Left lung (tissue), 10 donors: Measurements from ENCODE around the gene CCN6. TPM values are rescaled to one million over a fixed set of nuclear protein-coding genes. Genes with fewer than 3 reads are reported as not detected.

ENCODE experiments used
- ATAC-seq: fragments of 200-7000 bp; cut with Tn5 transposase; one replicate; pipeline ENCODE4 v1.9.1; 2020; ENCODE audit warnings: moderate library complexity
- DNase-seq, 4 donors: peaks; one replicate each; pipeline ENCODE4 v3.0.0-alpha.2; 2013 to 2020
- H3K27ac ChIP-seq, 2 donors: fragments of 200-600 bp; sonication (generic) in 1 of 2; one replicate each; pipeline versions ENCODE4 v1.5.0 to v1.8.0; 2020 to 2021
- H3K27me3 ChIP-seq, 2 donors: fragments of 200-600 bp; sonication (generic) in 1 of 2; one replicate each; pipeline versions ENCODE4 v1.5.0 to v1.8.0; 2020 to 2021
- H3K36me3 ChIP-seq, 2 donors: fragments of 200-600 bp; sonication (generic) in 1 of 2; one replicate each; pipeline versions ENCODE4 v1.5.0 to v1.8.0; 2020 to 2021
- H3K4me1 ChIP-seq, 2 donors: fragments of 200-600 bp; one replicate each; pipeline ENCODE4 v1.8.0; 2021
- H3K4me3 ChIP-seq, 2 donors: fragments of 200-600 bp; sonication (generic) in 1 of 2; one replicate each; pipeline versions ENCODE4 v1.5.0 to v1.8.0; 2020 to 2021; ENCODE audit warnings: mild to moderate bottlenecking in 1 of 2
- H3K9me3 ChIP-seq, 2 donors: fragments of 200-600 bp; sonication (generic) in 1 of 2; one replicate each; pipeline versions ENCODE4 v1.5.0 to v1.8.0; 2020 to 2021
- intact Hi-C, 2 donors: fragments of 100-400 bp; cut with DNase I; formaldehyde crosslinking; loops; one replicate each; pipeline versions ENCODE4 v1.11.2 to v1.14.2; 2022
- polyA plus RNA-seq, 6 donors: library from polyadenylated mRNA; unstranded; fragments of 120-200 nt; gene quantifications; one replicate each; pipeline ENCODE4 v1.2.1, GENCODE V29; 2013; ENCODE audit not compliant: insufficient read length in 6 of 6
- total RNA-seq, 2 donors: library from RNA; stranded (reverse); fragmentation: NEBNext Ultra II Directional; extraction: Animal tissue kit (Norgen Biotek cat#: 25700); gene quantifications; one replicate each; pipeline ENCODE4 v1.2.1, GENCODE V29; 2021
- TF ChIP-seq, protein P1 (sequence below), 2 donors: fragments of 200-600 bp; sonication (generic) in 1 of 2; IDR thresholded peaks; one replicate each; pipeline versions ENCODE4 v1.5.0 to v1.8.0; 2021; ENCODE audit warnings: antibody characterized with exemption in 2 of 2
- donor health status: DM: no; HTN: yes; CAD: no.
- donor health status: DM: no; HTN: no; CAD: no.

CCN6 gene
- total and polyA plus RNA-seq, 8 donors: 0.21 to 0.55 (median 0.37) TPM; not detected in 2

DNA sequence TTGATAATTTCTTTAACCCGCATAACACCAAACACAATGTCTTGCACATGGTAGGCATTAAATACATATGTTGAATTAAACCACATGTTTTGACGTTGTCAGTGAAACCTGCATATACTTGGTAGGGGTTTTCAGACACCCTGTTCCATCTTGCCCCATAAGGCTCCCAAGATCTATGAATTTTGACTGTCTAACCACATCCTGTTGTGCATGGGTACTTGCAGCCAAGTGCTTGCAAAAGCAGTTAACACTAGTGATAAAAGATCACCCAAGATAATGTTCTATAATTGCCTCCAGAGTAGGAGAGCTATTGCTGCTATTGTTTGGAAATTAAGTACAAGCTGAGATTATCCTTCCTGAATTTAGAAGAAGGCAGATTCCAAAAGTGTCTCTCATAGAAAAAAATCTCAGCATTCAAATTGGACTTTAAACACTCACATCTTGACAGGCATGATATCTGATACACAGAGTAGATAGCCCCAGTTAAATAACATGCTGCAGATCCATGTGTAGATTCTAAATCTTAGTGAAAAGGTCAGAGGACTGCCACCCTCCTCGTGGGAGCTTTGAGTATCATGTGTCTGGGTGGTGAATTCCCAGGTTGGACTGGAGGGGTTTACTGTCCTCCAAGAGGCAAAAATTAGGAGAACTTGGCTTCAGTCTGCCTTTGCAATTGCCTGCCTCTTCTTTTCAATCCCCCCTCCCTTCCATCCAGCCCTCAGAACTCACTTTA, 25.8 kb upstream of the CCN6 start:
- no peak for ATAC-seq

DNA sequence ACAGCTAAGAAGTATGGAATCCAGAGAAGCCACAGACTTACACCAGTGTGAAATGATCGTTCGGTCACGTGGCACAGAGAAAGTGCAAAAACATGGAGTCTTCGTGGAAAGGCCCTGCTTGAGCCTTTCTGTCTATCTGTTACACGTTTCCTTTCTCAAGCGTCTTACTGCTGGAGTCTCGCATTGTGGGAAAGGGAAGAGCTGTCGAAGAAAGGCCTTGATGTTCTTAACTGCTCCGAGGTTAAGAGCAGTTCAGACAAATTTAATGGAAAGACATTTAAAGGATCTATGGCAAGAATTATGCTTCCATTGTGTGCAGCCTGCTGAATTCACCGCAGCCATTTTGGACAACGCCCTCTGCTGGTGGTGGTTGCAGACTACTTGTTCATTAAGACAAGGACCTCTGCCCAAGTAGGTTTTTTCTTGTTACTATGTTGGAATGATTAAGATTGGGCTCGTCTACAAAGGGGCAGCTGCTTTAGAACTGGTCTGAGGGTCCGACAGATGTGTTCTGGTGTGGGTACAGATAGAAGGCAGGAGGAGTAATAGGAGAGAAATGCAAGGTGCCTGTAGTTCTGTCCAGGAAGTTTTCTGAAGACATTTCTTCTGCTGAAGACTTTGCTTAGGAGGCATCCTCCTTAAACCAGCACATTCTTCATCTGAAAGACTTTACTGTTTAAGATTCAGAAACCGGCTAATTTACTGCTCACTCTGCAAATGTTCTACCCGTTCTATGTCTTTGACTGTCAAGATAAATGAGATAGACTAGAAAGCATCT, 24.7 kb upstream of the CCN6 start:
- no peak overlapping the region for H3K27ac ChIP-seq
- peaks cover 0 to 9% of the 10 kb centered on the region in 2 donors for H3K4me1 ChIP-seq
- no peaks in the 10 kb centered on the region for H3K9me3 ChIP-seq
- no peak overlapping the region for H3K4me3 ChIP-seq
- TF ChIP-seq, protein P1, sequence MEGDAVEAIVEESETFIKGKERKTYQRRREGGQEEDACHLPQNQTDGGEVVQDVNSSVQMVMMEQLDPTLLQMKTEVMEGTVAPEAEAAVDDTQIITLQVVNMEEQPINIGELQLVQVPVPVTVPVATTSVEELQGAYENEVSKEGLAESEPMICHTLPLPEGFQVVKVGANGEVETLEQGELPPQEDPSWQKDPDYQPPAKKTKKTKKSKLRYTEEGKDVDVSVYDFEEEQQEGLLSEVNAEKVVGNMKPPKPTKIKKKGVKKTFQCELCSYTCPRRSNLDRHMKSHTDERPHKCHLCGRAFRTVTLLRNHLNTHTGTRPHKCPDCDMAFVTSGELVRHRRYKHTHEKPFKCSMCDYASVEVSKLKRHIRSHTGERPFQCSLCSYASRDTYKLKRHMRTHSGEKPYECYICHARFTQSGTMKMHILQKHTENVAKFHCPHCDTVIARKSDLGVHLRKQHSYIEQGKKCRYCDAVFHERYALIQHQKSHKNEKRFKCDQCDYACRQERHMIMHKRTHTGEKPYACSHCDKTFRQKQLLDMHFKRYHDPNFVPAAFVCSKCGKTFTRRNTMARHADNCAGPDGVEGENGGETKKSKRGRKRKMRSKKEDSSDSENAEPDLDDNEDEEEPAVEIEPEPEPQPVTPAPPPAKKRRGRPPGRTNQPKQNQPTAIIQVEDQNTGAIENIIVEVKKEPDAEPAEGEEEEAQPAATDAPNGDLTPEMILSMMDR (IDR thresholded peaks at IDR 0.05): peak; percentile 44 to 67
- DNase-seq (peak in 2 of 4 donors; percentile 46 to 57), ATAC-seq (peak; percentile 60)
- no peaks in the 10 kb centered on the region for H3K36me3 ChIP-seq
- no peaks in the 10 kb centered on the region for H3K27me3 ChIP-seq
- intact Hi-C loops: no loop called here

More for the DNA sequence above, 25.8 kb upstream of the CCN6 start:
- intact Hi-C loops: no loop called here
- no peak overlapping the region for H3K4me3 ChIP-seq
- no peak overlapping the region for H3K27ac ChIP-seq
- TF ChIP-seq, protein P1 (IDR thresholded peaks at IDR 0.05): no peak
- no peaks in the 10 kb centered on the region for H3K36me3 ChIP-seq
- peaks cover 0 to 9% of the 10 kb centered on the region in 2 donors for H3K4me1 ChIP-seq
- H3K27me3 ChIP-seq: no peaks in the 10 kb centered on the region
- H3K9me3 ChIP-seq: peaks cover 0 to 5% of the 10 kb centered on the region in 2 donors
- DNase-seq: no peak

DNA sequence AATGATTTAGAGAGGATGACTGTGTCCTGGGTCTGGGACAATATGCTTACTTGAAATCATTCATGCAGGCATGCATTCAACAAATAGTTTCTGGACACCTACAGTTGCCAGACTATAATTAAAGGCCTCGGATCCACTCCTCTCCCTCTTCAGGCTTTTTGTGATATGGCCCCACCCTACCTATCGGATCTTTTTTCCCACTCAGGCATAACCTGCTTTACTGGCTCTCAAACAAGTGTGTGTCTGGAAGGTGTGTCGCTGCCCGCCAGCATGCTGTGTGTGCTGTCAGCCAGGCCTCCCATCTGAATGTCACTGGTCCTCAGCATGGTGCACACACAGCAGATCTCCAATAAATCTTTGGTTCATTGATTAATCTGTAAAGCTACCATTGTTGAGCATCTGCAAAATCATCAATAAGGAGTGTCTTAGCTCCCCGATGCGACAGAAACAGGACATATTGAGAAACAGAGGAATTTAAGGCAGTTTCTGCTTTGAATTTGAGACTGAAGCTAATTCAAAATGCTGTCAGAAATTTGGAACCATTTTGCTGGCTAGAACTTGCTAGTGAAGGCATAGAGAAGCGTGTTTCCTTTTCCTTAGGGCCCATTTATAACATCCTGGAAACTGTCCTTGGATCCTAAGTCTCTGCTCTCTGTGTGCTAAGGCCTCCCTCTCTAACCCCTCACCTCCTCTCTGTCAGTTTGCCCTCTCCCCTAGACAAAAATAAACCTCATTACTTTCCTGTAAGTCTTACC, 23.5 kb upstream of the CCN6 start:
- Histone ChIP-seq H3K27ac (no peak overlapping the region), H3K27me3 (no peaks in the 10 kb centered on the region), H3K4me3 (no peak overlapping the region), H3K36me3 (no peaks in the 10 kb centered on the region), H3K4me1 (peaks cover 0 to 9% of the 10 kb centered on the region in 2 donors), H3K9me3 (no peaks in the 10 kb centered on the region)
- DNase-seq (no peak), ATAC-seq (peak; percentile 80)
- intact Hi-C loops: no loop called here
- TF ChIP-seq, protein P1 (IDR thresholded peaks at IDR 0.05): no peak

DNA sequence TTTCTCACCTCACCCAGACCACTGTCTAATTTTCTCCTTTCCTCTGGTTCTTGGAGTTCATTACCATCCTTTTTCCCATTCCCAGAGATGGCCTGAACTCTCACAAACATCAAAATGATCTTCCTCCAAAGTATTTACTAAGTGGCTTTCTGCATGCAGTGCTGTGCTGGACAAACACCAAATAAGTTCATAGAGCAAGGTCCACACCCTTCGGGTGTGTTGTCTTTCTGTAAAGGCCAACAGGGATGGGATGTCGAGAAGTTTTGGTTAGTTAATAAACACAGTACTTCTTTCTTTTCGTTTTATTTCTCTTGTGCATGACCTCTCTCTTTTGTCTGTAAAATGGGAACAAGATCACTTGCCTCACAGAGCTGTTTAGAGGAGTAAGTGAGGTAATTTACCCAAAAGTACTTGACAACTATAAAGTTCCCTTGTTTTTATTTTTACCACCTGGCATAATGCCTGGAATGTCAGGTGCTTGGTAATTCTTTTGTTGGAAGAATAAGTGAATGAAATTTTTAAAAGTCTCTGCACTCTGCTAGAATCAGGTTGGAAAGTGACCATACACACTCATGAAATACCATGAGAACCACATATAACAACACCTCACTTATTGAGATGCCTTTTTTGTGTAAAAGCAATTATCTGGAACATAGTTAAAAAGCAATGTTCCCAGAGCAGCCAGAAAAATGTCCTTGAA, 22.8 kb upstream of the CCN6 start:
- Histone ChIP-seq H3K27me3 (no peaks in the 10 kb centered on the region), H3K4me3 (no peak overlapping the region), H3K4me1 (peaks cover 0 to 9% of the 10 kb centered on the region in 2 donors), H3K36me3 (no peaks in the 10 kb centered on the region), H3K9me3 (no peaks in the 10 kb centered on the region), H3K27ac (no peak overlapping the region)
- intact Hi-C loops: no loop called here
- TF ChIP-seq, protein P1 (IDR thresholded peaks at IDR 0.05): no peak
- DNase-seq: no peak
- peak; percentile 34 for ATAC-seq
